H9 (cell line): ENCODE data around the gene BIN1. TPM values are rescaled to one million over a fixed set of nuclear protein-coding genes. Genes with fewer than 3 reads are reported as not detected.

ENCODE experiments used
- DNase-seq: peaks from one replicate; pipeline ENCODE4 v3.0.0-alpha.2; 2017
- H2AFZ ChIP-seq: one replicate; pipeline ENCODE4 v1.6.1; 2013; ENCODE audit warnings: mild to moderate bottlenecking, low read length, control low read depth, moderate library complexity
- H2AK5ac ChIP-seq: 2 replicates; pipeline ENCODE4 v1.6.1; 2013; ENCODE audit warnings: low read length, control low read depth, mixed read lengths; ENCODE audit not compliant: insufficient read length
- H2BK120ac ChIP-seq: one replicate; pipeline ENCODE4 v1.6.1; 2013; ENCODE audit warnings: low read depth, mild to moderate bottlenecking, low read length, control low read depth, inconsistent platforms; ENCODE audit not compliant: poor library complexity, severe bottlenecking
- H2BK12ac ChIP-seq: 2 replicates; pipeline ENCODE4 v1.6.1; 2013; ENCODE audit warnings: low read length, control low read depth, mixed read lengths, low read depth; ENCODE audit not compliant: insufficient read length
- H2BK15ac ChIP-seq: 2 replicates; pipeline ENCODE4 v1.6.1; 2013; ENCODE audit warnings: low read depth, low read length, control low read depth
- H2BK20ac ChIP-seq: one replicate; pipeline ENCODE4 v1.6.1; 2013; ENCODE audit warnings: low read depth, mild to moderate bottlenecking, low read length, control low read depth, inconsistent platforms; ENCODE audit not compliant: poor library complexity, severe bottlenecking
- H2BK5ac ChIP-seq: 2 replicates; pipeline ENCODE4 v1.6.1; 2013; ENCODE audit warnings: low read length, control low read depth, mixed read lengths; ENCODE audit not compliant: insufficient read length
- H3K14ac ChIP-seq: 2 replicates; pipeline ENCODE4 v1.6.1; 2013; ENCODE audit warnings: low read length, control low read depth; ENCODE audit not compliant: insufficient read depth
- H3K18ac ChIP-seq: 2 replicates; pipeline ENCODE4 v1.6.1; 2013; ENCODE audit warnings: low read depth, mild to moderate bottlenecking, mixed read lengths, low read length, control low read depth; ENCODE audit not compliant: insufficient read length
- H3K23ac ChIP-seq: 2 replicates; pipeline ENCODE4 v1.6.1; 2013; ENCODE audit warnings: low read length, control low read depth, mixed read lengths, low read depth; ENCODE audit not compliant: insufficient read length
- H3K23me2 ChIP-seq: 2 replicates; pipeline ENCODE4 v1.6.1; 2013; ENCODE audit warnings: low read depth, mild to moderate bottlenecking, mixed read lengths, low read length, control low read depth; ENCODE audit not compliant: insufficient read length, poor library complexity, severe bottlenecking
- H3K27ac ChIP-seq: 2 replicates; pipeline ENCODE4 v1.5.1; 2013; ENCODE audit warnings: low read length, control low read depth, mixed read lengths, low read depth; ENCODE audit not compliant: insufficient read length
- H3K27me3 ChIP-seq: 2 replicates; pipeline ENCODE4 v1.6.1; 2013; ENCODE audit warnings: low read length, control low read depth, inconsistent platforms; ENCODE audit not compliant: insufficient read depth
- H3K4ac ChIP-seq: 2 replicates; pipeline ENCODE4 v1.6.1; 2013; ENCODE audit warnings: low read depth, mild to moderate bottlenecking, control low read depth, inconsistent platforms, low read length, moderate library complexity
- H3K4me1 ChIP-seq: 2 replicates; pipeline ENCODE4 v1.6.1; 2013; ENCODE audit warnings: low read length, control low read depth, inconsistent platforms; ENCODE audit not compliant: insufficient read depth
- H3K4me2 ChIP-seq: 2 replicates; pipeline ENCODE4 v1.6.1; 2013; ENCODE audit warnings: low read length, control low read depth, mixed read lengths; ENCODE audit not compliant: insufficient read length, insufficient read depth
- H3K56ac ChIP-seq: 2 replicates; pipeline ENCODE4 v1.6.1; 2013; ENCODE audit warnings: low read depth, mild to moderate bottlenecking, mixed read lengths, low read length, control low read depth; ENCODE audit not compliant: insufficient read length
- H3K79me1 ChIP-seq: 2 replicates; pipeline ENCODE4 v1.6.1; 2013; ENCODE audit warnings: low read depth, mild to moderate bottlenecking, moderate library complexity, low read length, control low read depth, inconsistent platforms; ENCODE audit not compliant: insufficient read depth, poor library complexity, severe bottlenecking
- H3K79me2 ChIP-seq: 2 replicates; pipeline ENCODE4 v1.6.1; 2013; ENCODE audit warnings: low read length, control low read depth, inconsistent platforms; ENCODE audit not compliant: insufficient read depth
- H3K9ac ChIP-seq: 2 replicates; pipeline ENCODE4 v1.6.1; 2013; ENCODE audit warnings: low read length, control low read depth, mixed read lengths; ENCODE audit not compliant: insufficient read length; ENCODE audit errors: extremely low read depth
- H3K9me3 ChIP-seq: one replicate; pipeline ENCODE4 v1.6.1; 2013; ENCODE audit warnings: low read depth, low read length, inconsistent platforms; ENCODE audit not compliant: control insufficient read depth
- H3T11ph ChIP-seq: one replicate; pipeline ENCODE4 v1.6.1; 2013; ENCODE audit warnings: mild to moderate bottlenecking, low read length, control low read depth, inconsistent platforms
- H4K20me1 ChIP-seq: one replicate; pipeline ENCODE4 v1.6.1; 2013; ENCODE audit not compliant: control insufficient read depth, insufficient read length, insufficient read depth
- H4K5ac ChIP-seq: 2 replicates; pipeline ENCODE4 v1.6.1; 2013; ENCODE audit warnings: low read depth, mild to moderate bottlenecking, mixed read lengths, low read length, control low read depth; ENCODE audit not compliant: insufficient read length
- H4K8ac ChIP-seq: replicated peaks from 2 replicates; pipeline ENCODE4 v1.6.1; 2013; ENCODE audit warnings: low read length, control low read depth, mixed read lengths, low read depth; ENCODE audit not compliant: insufficient read length
- H4K91ac ChIP-seq: 2 replicates; pipeline ENCODE4 v1.6.1; 2013; ENCODE audit warnings: low read depth, mild to moderate bottlenecking, moderate library complexity, mixed read lengths, low read length, control low read depth; ENCODE audit not compliant: insufficient read length
- H3K27ac Mint-ChIP-seq, 3 experiments: 2 replicates in 2 of 3; 3 replicates in 1 of 3; pipeline ENCODE4 v1.8.0; 2020 to 2021; ENCODE audit warnings: mixed read lengths in 3 of 3, mild to moderate bottlenecking in 1 of 3, moderate library complexity in 1 of 3
- H3K27me3 Mint-ChIP-seq: 2 replicates; pipeline ENCODE4 v1.8.0; 2021; ENCODE audit warnings: low read depth, mild to moderate bottlenecking, moderate library complexity, mixed read lengths
- H3K36me3 Mint-ChIP-seq, 3 experiments: 2 replicates in 2 of 3; 3 replicates in 1 of 3; pipeline ENCODE4 v1.8.0; 2020 to 2021; ENCODE audit warnings: low read depth in 3 of 3, mixed read lengths in 3 of 3; ENCODE audit not compliant: insufficient read depth in 1 of 3
- H3K4me1 Mint-ChIP-seq, 2 experiments: 2 replicates each; pipeline ENCODE4 v1.8.0; 2020; ENCODE audit warnings: mixed read lengths in 2 of 2
- H3K4me3 Mint-ChIP-seq, 2 experiments: 2 replicates in 1 of 2; 3 replicates in 1 of 2; pipeline ENCODE4 v1.8.0; 2020 to 2021; ENCODE audit warnings: mild to moderate bottlenecking in 2 of 2, mixed read lengths in 2 of 2, moderate library complexity in 1 of 2
- H3K9me3 Mint-ChIP-seq, 2 experiments: 2 replicates in 1 of 2; 3 replicates in 1 of 2; pipeline ENCODE4 v1.8.0; 2020; ENCODE audit warnings: mild to moderate bottlenecking in 2 of 2, mixed read lengths in 2 of 2, moderate library complexity in 1 of 2
- WGBS: extraction: QIAGEN DNeasy Blood & Tissue Kit; methylation state at CpG from one replicate; pipeline ENCODE4 v1.1.7; 2013; ENCODE audit warnings: missing lambda C conversion rate, low lambda C conversion rate, mixed read lengths; ENCODE audit not compliant: insufficient read length; ENCODE audit errors: extremely low coverage; 5-methylcytosine and 5-hydroxymethylcytosine counted together
- total RNA-seq: library from RNA; stranded (reverse); gene quantifications from 2 replicates; pipeline ENCODE4 v1.2.1, GENCODE V29; 2021
- TF ChIP-seq, protein P1 (sequence below): fragments of 200-600 bp; sonication (generic); conservative IDR thresholded peaks from 3 replicates; pipeline ENCODE4 v1.8.0; 2021; ENCODE audit warnings: antibody characterized with exemption, mild to moderate bottlenecking

Gene BIN1
- total RNA-seq, 1 experiment from 2014 or later = 32.0 TPM

- no CpG with 5 or more reads among the region's 12 CpGs for WGBS
- no peaks in the 10 kb centered on the region; the same call in 1 of the 2 replicates for H3K79me2 ChIP-seq
- H2BK12ac ChIP-seq = no peak overlapping the region
- H3K27ac ChIP-seq = no peak overlapping the region
- no peaks in the 10 kb centered on the region for H3K23me2 ChIP-seq
- H3K9me3 Mint-ChIP-seq = no peaks in the 10 kb centered on the region; a peak in 1 of 5 replicates
- no peak overlapping the region for H2BK5ac ChIP-seq
- H2BK120ac ChIP-seq = no peak overlapping the region
- no peak overlapping the region for H2AK5ac ChIP-seq
- H3K36me3 Mint-ChIP-seq = no peaks in the 10 kb centered on the region; a peak in 2 of 7 replicates
- no peaks in the 10 kb centered on the region; the same call in 1 of the 2 replicates for H3K4me1 ChIP-seq
- H3K4ac ChIP-seq = no peak overlapping the region
- no peak overlapping the region for H2AFZ ChIP-seq
- H3K9me3 ChIP-seq = no peaks in the 10 kb centered on the region
- H3K27me3 ChIP-seq = no peaks in the 10 kb centered on the region
- H4K8ac ChIP-seq = no peak overlapping the region
- H3K23ac ChIP-seq = no peak overlapping the region
- no peak overlapping the region for H2BK15ac ChIP-seq
- no peak overlapping the region for H3K56ac ChIP-seq
- H3K4me3 Mint-ChIP-seq = no peak overlapping the region
- no peak overlapping the region for H4K91ac ChIP-seq
- no peak overlapping the region for H3K4me2 ChIP-seq
- no peak overlapping the region for H3K18ac ChIP-seq
- H3T11ph ChIP-seq = no peak overlapping the region
- no peak overlapping the region for H4K5ac ChIP-seq
- no peaks in the 10 kb centered on the region for H3K27me3 Mint-ChIP-seq
- H3K27ac Mint-ChIP-seq = peak overlapping the region in 2 of 3 experiments; percentile 83 to 87; a peak in 2 of 7 replicates
- H2BK20ac ChIP-seq = no peak overlapping the region
- H3K14ac ChIP-seq = no peak overlapping the region; the same call in 1 of the 2 replicates
- peaks cover 2% of the 10 kb centered on the region for H3K79me1 ChIP-seq
- peaks cover 3% of the 10 kb centered on the region for H4K20me1 ChIP-seq
- peaks cover 38 to 59% of the 10 kb centered on the region in 2 experiments for H3K4me1 Mint-ChIP-seq
- no peak for DNase-seq
- H3K9ac ChIP-seq = no peak overlapping the region
- TF ChIP-seq, protein P1, sequence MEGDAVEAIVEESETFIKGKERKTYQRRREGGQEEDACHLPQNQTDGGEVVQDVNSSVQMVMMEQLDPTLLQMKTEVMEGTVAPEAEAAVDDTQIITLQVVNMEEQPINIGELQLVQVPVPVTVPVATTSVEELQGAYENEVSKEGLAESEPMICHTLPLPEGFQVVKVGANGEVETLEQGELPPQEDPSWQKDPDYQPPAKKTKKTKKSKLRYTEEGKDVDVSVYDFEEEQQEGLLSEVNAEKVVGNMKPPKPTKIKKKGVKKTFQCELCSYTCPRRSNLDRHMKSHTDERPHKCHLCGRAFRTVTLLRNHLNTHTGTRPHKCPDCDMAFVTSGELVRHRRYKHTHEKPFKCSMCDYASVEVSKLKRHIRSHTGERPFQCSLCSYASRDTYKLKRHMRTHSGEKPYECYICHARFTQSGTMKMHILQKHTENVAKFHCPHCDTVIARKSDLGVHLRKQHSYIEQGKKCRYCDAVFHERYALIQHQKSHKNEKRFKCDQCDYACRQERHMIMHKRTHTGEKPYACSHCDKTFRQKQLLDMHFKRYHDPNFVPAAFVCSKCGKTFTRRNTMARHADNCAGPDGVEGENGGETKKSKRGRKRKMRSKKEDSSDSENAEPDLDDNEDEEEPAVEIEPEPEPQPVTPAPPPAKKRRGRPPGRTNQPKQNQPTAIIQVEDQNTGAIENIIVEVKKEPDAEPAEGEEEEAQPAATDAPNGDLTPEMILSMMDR = no peak
These were observed 22.2 kb downstream of the BIN1 start for GRCh38 chr2:127084611-127085316.
